GM18499 (cell line): ENCODE results near the gene PCNX3.

Experiments
- ATAC-seq: cut with Tn5 transposase; IDR thresholded peaks from one replicate; pipeline ENCODE4 v1.9.1; 2021; ENCODE audit warnings: moderate number of reproducible peaks; ENCODE audit not compliant: insufficient read depth, unreplicated experiment

PCNX3 gene

GRCh38 chr11:65615229-65615949 is at the start of gene PCNX3:
Gene PCNX3 (plus strand): TSS chr11:65615776. CDS start chr11:65616312, 536 bp downstream.
- peak; percentile 68 for ATAC-seq

DNA sequence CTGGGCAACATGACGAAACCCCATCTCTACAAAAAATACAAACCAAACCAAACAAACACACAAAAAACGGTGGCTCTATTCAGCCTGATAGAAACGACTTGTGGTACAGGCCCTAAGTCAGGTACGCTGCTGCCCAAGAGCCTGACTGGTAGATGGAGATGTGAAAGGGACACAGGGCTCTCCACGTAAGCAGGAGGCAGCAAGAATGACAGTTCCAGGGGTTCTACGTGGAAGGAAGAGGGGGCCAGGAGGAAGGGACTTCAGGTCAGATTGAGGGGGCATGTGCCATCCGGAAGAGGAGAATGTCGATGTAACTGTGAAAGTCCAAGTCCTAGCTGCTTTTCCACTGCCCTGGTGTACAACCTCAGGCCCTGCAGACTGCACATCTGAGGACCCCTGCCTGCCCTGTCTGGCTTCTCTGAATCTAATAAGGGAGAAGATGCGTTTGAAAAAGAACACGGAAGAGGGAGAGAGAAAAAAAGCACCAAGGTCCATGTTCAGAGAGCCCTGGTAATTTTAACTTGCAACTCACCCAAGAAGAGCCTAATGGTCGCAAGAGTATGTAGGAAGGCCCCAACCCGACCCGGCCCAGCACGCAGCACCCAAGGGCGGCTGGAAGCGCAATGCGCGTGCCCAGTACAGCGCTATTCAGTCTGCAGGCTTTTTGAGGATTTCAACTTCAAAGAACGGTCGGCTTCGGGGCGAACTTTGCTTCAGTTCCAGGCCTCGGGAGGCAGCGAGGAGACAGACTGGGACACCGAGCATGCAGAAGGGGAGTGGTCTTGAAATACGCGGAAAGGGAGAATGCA is 46.2 kb upstream of the PCNX3 start:
- ATAC-seq = no peak

GRCh38 chr11:65569973-65570918 is 45.3 kb upstream of the PCNX3 start, which contains the start of gene ZNRD2:
Gene ZNRD2 (plus strand): TSS chr11:65570477. CDS start chr11:65570492, 15 bp downstream.
- peak; percentile 44 for ATAC-seq

DNA sequence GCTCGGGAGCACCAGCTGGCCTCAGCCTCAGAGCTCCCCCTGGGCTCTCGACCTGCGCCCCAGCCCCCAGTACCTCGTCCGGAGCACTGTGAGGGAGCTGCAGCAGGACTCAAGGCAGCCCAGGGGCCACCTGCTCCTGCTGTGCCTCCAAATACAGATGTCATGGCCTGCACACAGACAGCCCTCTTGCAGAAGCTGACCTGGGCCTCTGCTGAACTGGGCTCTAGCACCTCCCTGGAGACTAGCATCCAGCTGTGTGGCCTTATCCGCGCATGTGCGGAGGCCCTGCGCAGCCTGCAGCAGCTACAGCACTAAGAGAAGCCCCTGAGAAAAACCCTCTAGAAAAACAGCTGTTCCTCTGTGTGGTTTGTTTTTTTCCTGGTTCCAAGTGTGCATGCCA is 44.2 kb upstream of the PCNX3 start:
- no peak for ATAC-seq

- ATAC-seq = no peak
These were observed 43.6 kb upstream of the PCNX3 start for GRCh38 chr11:65571940-65572339.

DNA sequence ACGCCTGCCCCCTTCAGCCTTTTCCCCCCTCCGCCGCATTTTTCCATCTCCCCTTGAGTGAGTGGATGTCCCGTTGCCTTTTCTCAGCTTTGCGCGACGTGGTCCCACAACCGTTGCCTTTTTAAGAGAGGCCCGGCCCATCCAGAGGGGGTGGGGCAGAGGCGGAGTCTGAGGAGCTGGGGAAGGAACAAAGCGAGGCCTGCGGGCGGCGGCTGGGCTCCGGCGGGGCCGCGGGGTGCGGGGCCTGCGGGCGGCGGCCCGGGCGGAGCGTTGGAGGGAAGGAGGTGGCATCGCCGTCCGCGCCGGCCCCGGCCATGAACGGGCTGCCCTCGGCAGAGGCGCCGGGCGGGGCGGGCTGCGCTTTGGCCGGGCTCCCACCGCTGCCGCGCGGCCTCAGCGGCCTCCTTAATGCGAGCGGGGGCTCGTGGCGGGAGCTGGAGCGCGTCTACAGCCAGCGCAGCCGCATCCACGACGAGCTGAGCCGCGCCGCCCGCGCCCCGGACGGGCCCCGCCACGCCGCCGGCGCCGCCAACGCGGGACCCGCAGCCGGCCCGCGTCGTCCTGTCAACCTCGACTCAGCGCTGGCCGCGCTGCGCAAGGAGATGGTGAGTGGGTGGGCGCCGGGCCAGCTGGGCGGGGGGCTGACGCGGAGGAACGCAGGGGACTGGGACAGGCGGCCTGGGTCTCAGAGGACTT is 43.1 kb upstream of the PCNX3 start, which contains the start of gene FAM89B:
Gene FAM89B, plus strand, starts transcription at position 183 of the 696 bp plus-strand sequence. Its CDS starts 132 bp downstream, at position 315.
- no peak for ATAC-seq

DNA sequence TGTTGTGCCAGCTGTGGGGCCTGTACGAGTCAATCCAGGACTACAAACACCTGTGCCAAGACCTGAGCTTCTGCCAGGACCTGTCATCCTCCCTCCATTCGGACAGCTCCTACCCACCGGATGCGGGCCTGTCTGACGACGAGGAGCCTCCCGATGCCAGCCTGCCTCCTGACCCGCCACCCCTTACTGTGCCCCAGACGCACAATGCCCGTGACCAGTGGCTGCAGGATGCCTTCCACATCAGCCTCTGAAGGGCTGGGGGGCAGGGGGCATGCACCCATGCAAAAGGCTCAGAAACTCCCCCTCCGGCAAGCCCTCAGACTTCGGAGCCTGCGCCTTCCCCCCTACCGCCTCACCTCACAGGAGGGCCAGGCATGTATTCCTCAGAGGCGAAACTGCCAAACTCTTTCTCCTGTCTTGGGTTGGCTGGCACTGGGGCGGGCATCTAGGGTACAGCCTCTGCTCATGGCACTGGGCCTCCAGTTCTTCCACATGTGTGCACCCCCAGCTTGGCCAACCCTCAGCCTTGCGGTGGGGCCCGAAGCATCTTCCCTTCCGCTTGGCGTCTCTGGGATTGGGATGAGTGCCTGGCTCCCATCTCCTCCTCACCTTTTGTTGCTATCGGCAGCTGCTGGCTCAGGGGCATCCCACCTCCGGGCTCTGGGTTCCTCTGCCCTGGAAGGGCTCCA is 42.0 kb upstream of the PCNX3 start:
- no peak for ATAC-seq

DNA sequence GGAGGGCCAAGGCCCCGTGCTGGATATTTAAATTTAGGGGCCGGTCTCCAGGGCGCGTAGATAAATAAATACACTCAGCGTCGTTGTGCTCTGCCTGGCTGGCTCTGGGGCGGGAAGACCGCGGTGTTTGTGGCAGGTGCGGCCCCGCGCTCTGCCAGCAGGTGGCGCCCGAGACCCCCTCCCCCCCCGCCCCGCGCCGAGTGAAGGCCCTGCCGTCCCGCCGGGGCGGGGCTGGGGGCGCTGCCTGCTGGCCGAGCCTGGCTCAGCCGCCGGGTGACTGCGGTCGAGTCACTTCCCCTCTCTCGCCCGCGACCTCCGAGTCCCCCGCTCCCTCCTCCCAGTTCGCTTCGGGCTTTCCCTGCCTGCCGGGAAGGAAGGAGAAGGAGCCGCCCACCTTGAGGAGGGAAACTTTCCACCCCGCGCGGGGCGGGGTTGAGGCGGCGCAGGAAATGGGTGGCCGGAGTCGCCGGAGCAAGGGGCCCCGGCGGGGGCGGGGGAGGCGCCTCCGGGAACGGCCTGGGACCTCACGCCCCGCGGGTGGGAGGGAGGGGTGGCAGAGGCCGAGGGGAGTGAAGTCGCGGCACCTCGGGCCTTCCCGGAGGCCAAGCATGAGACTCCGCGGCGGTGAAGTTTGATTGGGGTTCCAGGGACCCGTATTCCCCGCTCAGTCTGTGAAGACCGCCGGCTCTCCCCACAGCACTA is 41.3 kb upstream of the PCNX3 start:
- ATAC-seq = no peak

DNA sequence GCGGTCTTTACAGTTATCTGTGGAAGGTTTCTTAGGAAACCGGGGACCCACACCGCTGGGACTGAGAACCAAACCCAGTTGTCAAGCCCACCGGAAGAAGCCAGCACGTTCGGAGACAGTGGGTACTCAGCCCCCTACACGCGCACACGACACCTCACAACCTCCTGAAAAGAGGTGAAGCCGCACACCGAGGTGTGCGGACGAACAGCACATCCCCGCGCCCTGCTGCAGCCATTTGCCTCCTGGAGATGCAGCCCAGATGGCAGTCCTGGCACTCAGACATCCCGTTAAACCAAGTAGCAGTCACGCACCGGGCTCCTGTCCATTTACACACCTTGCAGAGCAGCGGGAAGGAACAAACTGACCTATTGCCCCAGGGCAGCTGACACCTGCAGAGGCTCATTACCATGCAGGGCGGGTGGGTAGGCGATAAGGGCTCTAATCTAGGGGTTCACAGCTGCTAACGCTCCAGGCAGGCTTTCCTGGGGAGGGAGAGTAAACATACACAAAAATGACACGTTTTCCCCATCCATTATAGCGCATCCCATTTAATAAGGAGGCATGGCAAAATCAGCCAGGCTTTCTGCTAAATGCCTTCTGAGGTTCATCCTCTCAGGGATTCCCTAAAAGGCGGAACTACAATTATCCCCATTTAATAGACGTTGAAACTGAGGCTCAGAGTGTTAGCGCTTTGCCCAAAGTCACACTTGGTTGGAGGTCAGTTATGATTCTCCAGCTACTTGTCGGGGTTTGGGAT is 40.6 kb upstream of the PCNX3 start:
- ATAC-seq = no peak

- ATAC-seq = no peak
These were observed 39.9 kb upstream of the PCNX3 start, which contains the start of gene EHBP1L1 for GRCh38 chr11:65575568-65576231. Gene EHBP1L1 (plus strand): TSS chr11:65576053. CDS start chr11:65576303, 250 bp downstream.

GRCh38 chr11:65576232-65576866 is 39.2 kb upstream of the PCNX3 start:
- no peak for ATAC-seq

- ATAC-seq = no peak
These were observed 38.5 kb upstream of the PCNX3 start for GRCh38 chr11:65576867-65577755.

- no peak for ATAC-seq
These were observed 37.8 kb upstream of the PCNX3 start for GRCh38 chr11:65577756-65578109.

DNA sequence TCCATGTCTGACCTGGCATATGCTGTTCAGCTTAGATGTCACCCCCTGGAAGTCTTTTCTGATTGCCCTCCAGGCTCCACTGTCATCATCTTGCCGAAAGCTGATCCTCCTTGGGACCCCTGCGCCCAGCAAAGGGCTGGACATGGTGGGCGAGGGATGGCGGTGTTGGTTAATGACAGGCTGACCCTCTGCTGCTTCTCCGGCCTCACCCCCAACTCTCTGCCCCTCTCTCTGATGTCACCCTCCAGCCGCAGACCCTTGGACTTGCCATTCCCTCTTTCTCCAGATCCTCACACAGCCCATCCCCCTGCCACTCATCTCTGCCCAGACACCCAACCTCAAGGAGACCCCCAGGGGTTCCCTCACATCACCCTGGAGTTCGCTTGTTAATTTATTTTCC is 37.4 kb upstream of the PCNX3 start:
- no peak for ATAC-seq

DNA sequence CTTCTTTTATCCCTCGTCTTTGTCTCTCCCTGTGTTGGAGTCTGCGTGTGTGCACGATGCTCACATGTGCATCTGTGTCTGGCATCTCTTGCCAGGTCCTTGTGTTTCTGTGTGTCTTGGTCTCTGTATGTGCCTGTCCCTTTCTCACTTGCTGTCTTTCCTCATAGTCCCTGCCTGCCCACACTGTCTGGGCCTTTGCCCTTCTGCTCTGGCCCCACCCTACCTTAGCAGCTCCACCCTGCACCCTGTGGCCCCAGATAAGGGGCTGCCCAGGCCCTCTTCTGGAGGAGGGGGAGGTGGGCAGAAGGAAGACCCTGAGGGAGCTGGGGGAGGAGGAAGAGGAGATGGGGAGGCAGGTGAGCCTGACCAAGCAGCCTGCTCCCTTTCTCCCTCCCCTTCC is 36.9 kb upstream of the PCNX3 start:
- ATAC-seq = no peak

- ATAC-seq = no peak
These were observed 36.3 kb upstream of the PCNX3 start for GRCh38 chr11:65579291-65579690.
